Right atrium auricular region (tissue), 2 donors: ENCODE data around the gene PLAGL1. TPM values are rescaled to one million over a fixed set of nuclear protein-coding genes. Genes with fewer than 3 reads are reported as not detected.
A peak's percentile ranks its signal among the peaks of the same experiment; 100 is the strongest.
"Not testable (repeated sequence)": the region's sequence is repeated elsewhere in the genome, so short reads cannot be mapped to it uniquely, and the experiment has no call there.

Source experiments
- DNase-seq: peaks from one replicate; pipeline ENCODE4 v3.0.0-alpha.2; 2019; ENCODE audit warnings: low spot score
- H3K27ac ChIP-seq, 2 donors: fragments of 200-600 bp; sonication (generic); 1 replicate in 1 of 2; 2 replicates in 1 of 2; pipeline ENCODE4 v1.5.1; 2016 to 2019
- H3K27me3 ChIP-seq, 2 donors: fragments of 200-600 bp; sonication (generic); one replicate each; pipeline versions ENCODE4 v1.5.1 to v1.6.0; 2017 to 2019
- H3K36me3 ChIP-seq: fragments of 200-600 bp; sonication (generic); one replicate; pipeline ENCODE4 v1.5.1; 2016
- H3K4me1 ChIP-seq, 2 donors: fragments of 200-600 bp; sonication (generic); one replicate each; pipeline versions ENCODE4 v1.5.1 to v1.6.0; 2017 to 2019
- H3K4me3 ChIP-seq, 2 donors: fragments of 200-600 bp; sonication (generic); 1 replicate in 1 of 2; 2 replicates in 1 of 2; pipeline ENCODE4 v1.5.1; 2017 to 2019; ENCODE audit warnings: mild to moderate bottlenecking in 1 of 2, moderate library complexity in 1 of 2
- H3K9me3 ChIP-seq, 2 donors: fragments of 200-600 bp; sonication (generic); one replicate each; pipeline ENCODE4 v1.5.1; 2019
- total RNA-seq, 2 donors: library from RNA; depleted of rRNA; stranded (reverse); fragments of >200 nt; gene quantifications; one replicate each; pipeline ENCODE4 v1.1.0, GENCODE V29; 2016
- TF ChIP-seq, protein P1 (sequence below), 2 donors: fragments of 200-600 bp; sonication (generic); IDR thresholded peaks; one replicate each; pipeline ENCODE4 v1.5.1; 2019; ENCODE audit warnings: antibody characterized with exemption in 2 of 2

The PLAGL1 gene
- total RNA-seq, 2 donors from 2014 or later: 6.8 to 8.5 TPM

DNA sequence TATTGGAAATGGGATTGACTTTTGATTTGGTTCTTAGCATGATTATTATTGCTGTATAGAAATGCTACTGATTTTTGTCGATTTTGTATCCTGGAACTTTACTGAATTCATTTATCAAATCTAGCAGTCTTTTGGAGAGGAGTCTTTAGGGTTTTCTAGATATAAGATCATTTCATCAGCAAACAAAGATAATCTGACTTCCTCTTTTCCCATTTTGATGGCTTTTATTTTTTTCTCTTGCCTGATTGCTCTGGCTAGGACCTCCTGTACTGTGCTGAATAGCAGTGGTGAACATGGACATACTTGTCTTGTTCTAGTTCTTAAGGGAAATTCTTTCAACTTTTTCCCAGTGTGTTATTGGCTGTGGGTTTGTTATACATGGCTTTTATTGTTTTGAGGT lies 79.2 kb downstream of the PLAGL1 start:
- no peak overlapping the region for H3K27ac ChIP-seq
- no peaks in the 10 kb centered on the region for H3K36me3 ChIP-seq
- no peaks in the 10 kb centered on the region for H3K27me3 ChIP-seq
- TF ChIP-seq, protein P1, sequence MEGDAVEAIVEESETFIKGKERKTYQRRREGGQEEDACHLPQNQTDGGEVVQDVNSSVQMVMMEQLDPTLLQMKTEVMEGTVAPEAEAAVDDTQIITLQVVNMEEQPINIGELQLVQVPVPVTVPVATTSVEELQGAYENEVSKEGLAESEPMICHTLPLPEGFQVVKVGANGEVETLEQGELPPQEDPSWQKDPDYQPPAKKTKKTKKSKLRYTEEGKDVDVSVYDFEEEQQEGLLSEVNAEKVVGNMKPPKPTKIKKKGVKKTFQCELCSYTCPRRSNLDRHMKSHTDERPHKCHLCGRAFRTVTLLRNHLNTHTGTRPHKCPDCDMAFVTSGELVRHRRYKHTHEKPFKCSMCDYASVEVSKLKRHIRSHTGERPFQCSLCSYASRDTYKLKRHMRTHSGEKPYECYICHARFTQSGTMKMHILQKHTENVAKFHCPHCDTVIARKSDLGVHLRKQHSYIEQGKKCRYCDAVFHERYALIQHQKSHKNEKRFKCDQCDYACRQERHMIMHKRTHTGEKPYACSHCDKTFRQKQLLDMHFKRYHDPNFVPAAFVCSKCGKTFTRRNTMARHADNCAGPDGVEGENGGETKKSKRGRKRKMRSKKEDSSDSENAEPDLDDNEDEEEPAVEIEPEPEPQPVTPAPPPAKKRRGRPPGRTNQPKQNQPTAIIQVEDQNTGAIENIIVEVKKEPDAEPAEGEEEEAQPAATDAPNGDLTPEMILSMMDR (IDR thresholded peaks at IDR 0.05): no peak
- DNase-seq: no peak
- H3K4me1 ChIP-seq: no peaks in the 10 kb centered on the region
- H3K9me3 ChIP-seq: peaks cover 0 to 18% of the 10 kb centered on the region in 2 donors
- no peak overlapping the region for H3K4me3 ChIP-seq

DNA sequence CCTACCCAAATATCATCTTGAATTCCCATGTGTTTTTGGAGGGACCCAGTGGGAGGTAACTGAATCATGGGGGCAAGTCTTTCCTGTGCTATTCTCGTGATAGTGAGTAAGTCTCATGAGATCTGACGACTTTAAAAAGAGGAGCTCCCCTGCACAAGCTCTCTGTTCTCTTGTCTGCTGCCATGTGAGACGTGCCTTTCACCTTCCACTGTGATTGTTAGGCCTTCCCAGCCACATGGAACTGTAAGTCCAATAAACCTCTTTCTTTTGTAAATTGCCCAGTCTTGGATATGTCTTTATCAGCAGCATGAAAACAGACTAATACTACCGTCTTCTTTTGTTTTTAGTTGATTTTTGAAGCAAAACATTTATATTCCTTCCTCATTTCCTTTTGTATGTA lies 91.0 kb downstream of the PLAGL1 start:
- not testable (repeated sequence) for DNase-seq, H3K4me1 ChIP-seq, H3K27me3 ChIP-seq, H3K36me3 ChIP-seq, H3K27ac ChIP-seq, H3K4me3 ChIP-seq
- H3K9me3 ChIP-seq: peaks cover 0 to 13% of the 10 kb centered on the region in 2 donors

DNA sequence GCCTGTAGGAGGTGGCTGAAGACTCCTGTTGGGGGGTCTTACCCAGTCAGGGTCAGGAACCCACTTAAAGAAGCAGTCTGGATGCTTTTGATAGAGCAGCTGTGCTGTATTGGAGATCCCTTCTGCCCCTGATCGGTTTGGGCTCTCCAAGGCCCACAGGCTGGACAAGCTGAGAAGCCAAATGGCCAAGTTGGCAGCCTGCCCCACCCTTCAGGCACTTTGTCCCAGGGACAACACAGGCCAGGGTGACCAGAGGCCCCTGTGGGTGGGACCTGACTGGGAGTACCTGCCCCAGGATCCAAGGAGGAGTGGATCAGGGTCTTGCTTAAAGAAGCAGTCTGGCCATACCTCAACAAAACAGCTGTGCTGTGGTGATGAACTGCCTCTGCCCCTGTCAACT lies 95.4 kb downstream of the PLAGL1 start:
- Histone ChIP-seq H3K27me3 (no peaks in the 10 kb centered on the region), H3K4me3 (no peak overlapping the region), H3K4me1 (no peaks in the 10 kb centered on the region), H3K27ac (no peak overlapping the region), H3K9me3 (peaks cover 0 to 11% of the 10 kb centered on the region in 2 donors), H3K36me3 (no peaks in the 10 kb centered on the region)
- TF ChIP-seq, protein P1 (IDR thresholded peaks at IDR 0.05): no peak
- DNase-seq: no peak

DNA sequence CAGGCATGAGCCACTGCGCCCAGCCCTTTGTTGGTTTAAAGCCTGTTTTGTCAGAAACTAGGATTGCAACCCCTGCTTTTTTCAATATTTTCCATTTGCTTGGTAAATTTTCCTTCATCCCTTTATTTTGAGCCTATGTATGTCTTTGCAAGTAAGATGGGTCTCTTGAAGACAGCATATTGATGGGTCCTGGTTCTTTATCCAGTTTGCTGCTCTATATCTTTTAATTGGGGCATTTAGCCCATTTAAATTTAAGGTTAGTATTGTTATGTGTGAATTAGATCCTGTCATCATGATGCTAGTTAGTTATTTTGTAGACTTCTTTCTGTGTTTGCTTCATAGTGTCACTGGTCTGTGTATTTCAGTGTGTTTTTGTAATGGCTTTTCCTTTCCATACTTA lies 97.0 kb downstream of the PLAGL1 start:
- TF ChIP-seq, protein P1 (IDR thresholded peaks at IDR 0.05): no peak
- Histone ChIP-seq H3K9me3 (peaks cover 0 to 7% of the 10 kb centered on the region in 2 donors), H3K4me1 (no peaks in the 10 kb centered on the region), H3K36me3 (no peaks in the 10 kb centered on the region), H3K27ac (no peak overlapping the region), H3K4me3 (no peak overlapping the region), H3K27me3 (no peaks in the 10 kb centered on the region)
- DNase-seq: no peak

DNA sequence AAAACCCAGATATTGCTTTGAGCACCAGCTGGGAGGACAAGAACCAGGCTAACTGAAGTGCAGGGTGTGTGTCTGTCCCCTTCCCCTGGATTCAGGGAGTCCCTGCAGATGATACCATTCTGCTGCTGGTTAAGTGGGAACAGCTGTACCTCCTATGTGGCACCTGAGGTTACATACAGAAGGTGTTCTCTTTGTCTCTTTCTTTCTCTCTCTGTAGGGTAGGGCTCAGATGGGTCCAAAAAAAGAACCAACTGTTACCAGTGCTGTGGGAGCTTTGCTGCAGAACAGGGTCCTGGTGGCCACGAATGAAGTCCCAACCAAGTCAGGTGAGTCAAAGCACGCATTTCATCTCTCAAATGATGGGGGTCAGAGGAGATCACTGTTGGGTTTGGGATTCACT lies 105.2 kb downstream of the PLAGL1 start:
- Histone ChIP-seq H3K4me3 (no peak overlapping the region), H3K36me3 (no peaks in the 10 kb centered on the region), H3K9me3 (no peaks in the 10 kb centered on the region), H3K27ac (no peak overlapping the region), H3K4me1 (peaks cover 0 to 16% of the 10 kb centered on the region in 2 donors), H3K27me3 (no peaks in the 10 kb centered on the region)
- DNase-seq: no peak
- TF ChIP-seq, protein P1 (IDR thresholded peaks at IDR 0.05): no peak

DNA sequence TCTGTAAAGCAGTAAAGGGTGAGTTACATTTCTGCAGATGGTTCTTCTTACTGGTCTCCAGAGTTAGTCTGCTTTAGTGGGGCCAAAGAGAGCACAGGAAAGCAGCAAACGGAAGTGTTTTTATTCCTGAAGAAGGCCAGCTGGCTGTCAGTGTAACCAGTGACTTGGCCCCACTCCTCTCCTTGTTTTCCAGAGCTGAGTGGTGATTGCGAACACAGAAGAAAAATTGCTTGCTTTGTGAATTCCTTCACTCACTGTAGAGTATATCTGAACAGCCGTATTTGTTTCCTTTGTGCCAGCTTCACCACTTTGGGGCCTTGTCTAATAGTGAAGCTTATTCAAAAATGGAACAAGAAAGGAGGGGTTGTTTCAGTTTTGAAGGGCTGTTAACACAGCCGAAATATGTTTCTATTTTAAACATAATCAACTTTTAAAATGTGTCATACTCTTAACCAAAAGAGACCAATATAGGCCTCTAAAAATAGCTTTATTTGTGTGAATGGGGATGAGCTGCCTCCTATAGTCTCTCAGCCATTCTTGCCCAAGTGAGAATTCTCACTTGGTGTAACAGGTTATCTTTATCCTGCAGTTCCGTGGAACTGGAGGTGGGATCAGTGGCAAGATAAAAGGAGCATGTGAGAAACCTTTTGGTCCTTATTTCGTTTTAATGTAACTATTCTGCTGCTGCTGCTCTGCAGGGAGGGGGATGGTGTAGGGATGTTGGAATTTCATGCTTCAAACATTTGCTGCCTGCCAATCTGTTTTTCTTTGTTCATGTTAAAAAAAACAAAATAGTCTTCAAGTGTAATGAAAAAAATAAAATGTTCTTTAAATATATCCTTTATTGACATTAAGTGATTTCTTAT lies 105.9 kb downstream of the PLAGL1 start:
- H3K36me3 ChIP-seq: no peaks in the 10 kb centered on the region
- no peak overlapping the region for H3K4me3 ChIP-seq
- H3K27me3 ChIP-seq: no peaks in the 10 kb centered on the region
- peaks cover 0 to 16% of the 10 kb centered on the region in 2 donors for H3K4me1 ChIP-seq
- TF ChIP-seq, protein P1 (IDR thresholded peaks at IDR 0.05): no peak
- peak overlapping the region in 1 of 2 donors; percentile 53 for H3K27ac ChIP-seq
- no peak for DNase-seq
- H3K9me3 ChIP-seq: no peaks in the 10 kb centered on the region
